Medulla oblongata (tissue), 1 donor: ENCODE results near the gene CDC42BPB.
"Not testable (repeated sequence)": the region's sequence is repeated elsewhere in the genome, so short reads cannot be mapped to it uniquely, and the experiment has no call there.

Experiments used
- DNase-seq: peaks from one replicate; pipeline ENCODE4 v3.0.0-alpha.2; 2015; ENCODE audit errors: extremely low spot score

CDC42BPB gene

GRCh38 chr14:103052407-103052806 is 4.9 kb downstream of the CDC42BPB start:
- peak; percentile 49 for DNase-seq

DNA sequence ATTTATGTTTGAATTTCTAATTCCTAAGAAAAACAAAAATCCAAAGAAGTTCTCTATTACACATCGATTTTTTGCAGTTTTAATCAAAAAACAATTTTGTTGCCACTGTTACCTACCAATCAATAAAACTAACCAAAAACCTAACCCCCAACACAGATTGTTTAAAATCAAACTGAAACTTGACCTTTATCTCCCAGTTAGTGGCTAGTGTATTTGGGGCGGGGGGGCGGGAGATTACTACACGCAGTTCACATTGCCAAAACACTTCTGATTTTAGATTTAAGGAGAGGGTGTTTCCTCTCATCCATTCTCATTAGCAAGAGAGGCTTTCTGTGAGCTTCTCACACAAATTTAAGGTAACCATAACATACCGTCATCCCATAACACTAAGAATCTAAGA is 6.4 kb downstream of the CDC42BPB start:
- no peak for DNase-seq

DNA sequence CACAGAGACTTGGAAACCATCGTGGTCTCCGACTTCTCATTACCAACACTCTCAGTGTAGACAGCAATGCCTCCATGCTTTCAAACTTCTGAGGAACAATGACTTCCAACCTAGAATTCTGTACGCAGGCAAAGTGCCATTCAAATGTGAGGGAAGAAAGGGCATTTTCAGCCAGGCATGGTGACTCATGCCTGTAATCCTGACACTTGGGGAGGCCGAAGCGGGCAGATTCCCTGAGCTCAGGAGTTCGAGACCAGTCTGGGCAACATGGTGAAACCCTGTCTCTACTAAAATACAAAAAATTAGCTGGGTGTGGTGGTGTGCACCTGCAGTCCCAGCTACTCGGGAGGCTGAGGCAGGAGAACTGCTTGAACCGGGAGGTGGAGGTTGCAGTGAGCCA is 9.9 kb downstream of the CDC42BPB start:
- DNase-seq, result not testable (repeated sequence)

- no peak for DNase-seq
These were observed 11.9 kb downstream of the CDC42BPB start for GRCh38 chr14:103045371-103045869.

GRCh38 chr14:103043257-103044015 is 13.9 kb downstream of the CDC42BPB start:
- DNase-seq, result no peak

DNA sequence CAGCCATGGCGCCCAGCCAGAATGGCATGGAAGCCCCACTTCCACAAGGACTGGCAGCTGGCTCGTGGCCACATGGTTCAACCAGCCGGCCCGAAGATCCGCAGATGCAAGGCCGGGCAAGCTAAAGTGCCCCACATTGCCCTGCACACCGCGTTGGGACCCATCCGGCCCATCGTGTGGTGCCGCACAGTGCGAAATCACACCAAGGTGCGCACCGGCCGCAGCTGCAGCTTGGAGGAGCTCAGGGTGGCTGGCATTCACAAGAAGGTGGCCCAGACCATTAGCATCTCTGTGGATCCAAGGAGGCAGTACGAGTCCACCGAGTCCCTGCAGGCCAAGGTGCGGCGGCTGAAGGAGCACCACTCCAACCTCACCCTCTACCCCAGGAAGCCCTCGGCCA is 15.9 kb downstream of the CDC42BPB start:
- no peak for DNase-seq

GRCh38 chr14:103033681-103034096 is 23.7 kb downstream of the CDC42BPB start:
- no peak for DNase-seq

DNA sequence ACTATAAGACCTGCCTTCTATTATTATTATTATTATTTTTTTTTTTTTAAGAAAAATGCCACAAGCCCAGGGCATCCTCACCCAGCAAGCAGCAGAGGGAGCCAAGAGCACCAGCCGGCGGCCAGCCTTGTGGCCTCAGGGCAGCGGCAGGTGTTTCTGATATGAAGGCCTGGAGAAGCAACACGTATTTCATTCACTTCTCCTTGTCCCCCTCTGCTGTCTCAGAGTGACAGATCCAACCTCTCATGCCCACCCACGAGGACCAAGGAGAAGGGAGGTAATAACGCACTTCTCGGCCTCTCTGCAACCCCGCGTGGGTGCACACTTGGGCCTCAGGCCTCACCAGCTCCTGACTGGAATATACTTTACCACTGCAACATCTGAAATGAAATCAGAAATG is 25.4 kb downstream of the CDC42BPB start:
- no peak for DNase-seq

DNA sequence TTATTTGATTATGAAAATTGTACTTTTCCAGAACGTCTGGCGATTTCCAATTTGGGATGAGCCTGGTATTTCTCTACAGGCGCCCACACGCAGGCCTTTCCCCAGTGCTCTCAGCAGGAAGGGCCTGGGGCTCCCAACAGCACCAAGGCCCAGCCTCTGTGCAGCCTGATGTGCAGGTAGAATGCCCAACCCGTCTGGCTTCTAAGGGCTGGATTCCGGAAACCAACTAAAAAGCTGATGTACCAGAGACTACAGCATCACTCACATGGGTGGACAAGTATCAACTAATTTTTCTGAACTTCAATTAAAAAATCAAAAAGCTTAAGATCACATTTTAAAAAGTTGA is 25.8 kb downstream of the CDC42BPB start:
- no peak for DNase-seq

DNA sequence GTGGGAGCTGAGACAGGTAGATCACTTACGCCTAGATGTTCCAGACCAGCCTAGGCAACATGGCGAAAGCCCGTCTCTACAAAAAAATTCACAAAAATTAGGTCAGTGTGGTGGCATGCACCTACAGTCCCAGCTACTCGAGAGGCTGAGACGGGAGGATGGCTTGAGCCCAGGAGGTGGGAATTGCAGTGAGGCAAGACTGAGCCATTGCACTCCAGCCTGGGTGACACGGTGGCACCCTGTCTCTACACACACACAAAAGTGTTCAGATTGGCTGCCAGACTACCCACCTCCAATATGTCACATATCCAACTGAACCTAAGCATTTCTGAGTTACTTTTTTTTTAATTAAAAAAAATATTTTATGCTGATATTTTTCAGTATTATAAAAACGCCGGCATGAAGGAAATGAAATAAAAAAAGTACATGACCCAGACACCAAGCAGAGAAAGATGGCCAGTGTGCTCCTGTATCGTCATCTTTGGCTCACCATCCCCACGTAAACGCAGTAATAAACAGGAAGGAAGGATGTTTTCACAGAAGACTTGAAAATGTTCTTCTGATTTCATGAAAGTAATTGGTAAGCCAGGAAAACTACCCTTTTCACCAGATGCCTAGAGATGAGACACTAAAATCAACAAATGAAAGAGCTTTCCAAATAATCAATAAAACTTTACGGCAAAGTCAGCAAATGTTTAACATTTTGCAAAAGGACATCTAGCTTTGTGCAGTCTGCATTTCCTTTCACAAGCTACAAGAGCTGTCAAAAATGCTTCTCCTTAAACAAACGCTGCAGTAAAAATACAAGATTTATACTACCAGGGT is 26.4 kb downstream of the CDC42BPB start:
- no peak for DNase-seq

GRCh38 chr14:103029936-103030335 is 27.4 kb downstream of the CDC42BPB start:
- DNase-seq, result no peak

DNA sequence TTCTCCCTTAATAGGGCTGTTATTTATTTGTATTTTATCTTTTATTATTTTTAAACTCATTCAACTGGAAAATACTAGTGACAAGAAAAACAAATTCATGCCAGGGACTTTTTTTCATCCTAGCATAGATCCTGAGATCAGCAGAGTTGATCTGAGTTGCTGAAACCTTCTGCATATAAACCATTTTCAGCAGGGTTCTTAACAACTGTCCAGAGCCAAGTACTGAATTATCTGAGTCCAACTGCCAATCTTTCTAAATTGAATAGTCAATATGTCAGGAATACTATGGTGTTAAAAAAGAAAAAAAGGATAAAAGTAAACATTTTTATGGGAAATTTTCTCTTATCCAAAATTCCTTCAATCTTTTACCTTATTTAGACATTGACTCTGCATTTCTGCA is 28.6 kb downstream of the CDC42BPB start:
- no peak for DNase-seq

GRCh38 chr14:103028161-103028767 is 29.1 kb downstream of the CDC42BPB start:
- DNase-seq, result no peak

GRCh38 chr14:103027451-103027850 is 29.9 kb downstream of the CDC42BPB start:
- DNase-seq, result no peak

- no peak for DNase-seq
These were observed 30.4 kb downstream of the CDC42BPB start for GRCh38 chr14:103026988-103027387.

GRCh38 chr14:103026196-103026595 is 31.2 kb downstream of the CDC42BPB start:
- not testable (repeated sequence) for DNase-seq

GRCh38 chr14:103023881-103024473 is 33.4 kb downstream of the CDC42BPB start:
- DNase-seq, result no peak

DNA sequence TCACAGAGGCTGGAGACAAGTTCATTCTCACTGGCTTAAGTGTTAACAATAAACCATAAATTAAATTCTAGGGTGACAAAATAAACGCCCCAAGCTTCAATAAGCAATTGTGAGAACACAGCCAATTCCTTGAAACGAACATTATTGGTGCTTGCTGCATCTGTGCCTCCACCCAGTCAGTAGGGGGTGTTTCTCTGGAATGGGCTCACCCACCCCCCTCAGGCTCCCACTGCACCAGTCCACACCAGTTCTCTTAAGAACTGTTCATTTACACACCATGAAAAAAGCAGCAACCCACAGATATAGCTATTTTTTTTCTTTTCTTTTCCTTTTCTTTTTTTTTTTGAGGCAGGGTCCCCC is 34.7 kb downstream of the CDC42BPB start:
- no peak for DNase-seq

DNA sequence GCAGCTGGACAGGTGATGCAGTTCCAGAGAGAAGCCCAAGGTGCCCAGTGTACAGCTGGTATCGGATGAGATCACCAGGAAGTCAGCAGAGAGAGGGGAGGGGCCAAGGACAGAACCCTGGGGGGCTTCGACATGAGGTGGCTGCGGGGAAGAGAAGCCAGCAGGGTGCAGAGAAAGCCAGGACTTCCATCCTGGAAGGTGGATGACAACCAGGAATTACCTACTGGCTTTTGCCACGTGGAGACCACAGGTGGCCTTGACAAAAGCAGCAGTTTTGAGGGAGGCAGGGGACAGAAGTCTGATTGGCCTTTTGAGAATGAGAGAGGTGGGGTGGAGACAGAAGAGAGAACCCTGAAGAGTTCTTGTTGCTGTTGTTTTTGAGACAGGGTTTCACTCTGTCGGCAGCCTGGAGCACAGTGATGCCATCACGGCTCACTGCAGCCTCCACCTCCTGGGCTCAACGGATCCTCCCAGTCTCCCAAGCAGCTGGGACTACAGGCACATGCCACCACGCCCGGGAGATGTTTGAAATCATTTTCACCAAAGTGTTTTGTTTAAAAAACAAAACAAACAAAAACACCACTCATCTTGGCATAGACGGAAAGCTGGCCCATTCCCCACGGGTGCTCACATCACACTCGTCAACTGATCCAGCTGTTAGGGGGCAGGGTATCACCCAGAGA is 35.2 kb downstream of the CDC42BPB start:
- DNase-seq, result peak; percentile 50

DNA sequence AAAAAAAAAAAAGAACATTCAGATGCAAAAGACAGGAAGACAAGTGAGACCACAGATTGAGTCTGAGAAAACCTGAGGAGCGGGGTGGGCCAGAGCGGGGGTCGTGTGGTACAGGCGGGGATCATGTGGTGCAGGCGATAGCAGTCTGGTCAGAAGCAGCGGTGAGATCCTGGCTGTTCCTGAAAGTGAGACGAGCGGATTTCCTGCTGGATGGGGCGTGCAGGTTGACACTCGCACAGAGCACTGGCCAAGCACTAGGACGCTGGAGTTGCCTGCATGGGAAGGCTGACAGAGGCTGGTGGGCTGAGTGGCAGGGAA is 35.7 kb downstream of the CDC42BPB start:
- DNase-seq, result no peak

- no peak for DNase-seq
These were observed 36.8 kb downstream of the CDC42BPB start for GRCh38 chr14:103020271-103021170.
